GM13977 (cell line): ENCODE data around the gene TMC6.

Experiments
- DNase-seq: peaks from one replicate; pipeline ENCODE4 v3.0.0; 2012; ENCODE audit warnings: low spot score
- CTCF ChIP-seq: IDR thresholded peaks from 2 replicates; pipeline ENCODE4 v1.5.1; 2012; ENCODE audit warnings: mild to moderate bottlenecking, control low read depth; ENCODE audit not compliant: insufficient read depth; ENCODE audit errors: extremely low read depth, missing control alignments
- in situ Hi-C: fragments of 300-500 bp; cut with MboI; formaldehyde crosslinking; loops from one replicate; pipeline ENCODE4 v1.12.0; 2022; ENCODE audit warnings: low sequenced_read_pairs, low pct_unique_long_range_greater_than_20kb, mixed read lengths, inconsistent platforms; ENCODE audit not compliant: unreplicated experiment

The TMC6 gene

GRCh38 chr17:78121801-78122215, 6.7 kb downstream of the TMC6 start:
- no peak for TF ChIP-seq CTCF
- in situ Hi-C loops = no loop called here
- DNase-seq = no peak

GRCh38 chr17:78120971-78121800, 7.4 kb downstream of the TMC6 start:
- no peak for TF ChIP-seq CTCF
- in situ Hi-C loops = no loop called here
- DNase-seq = no peak

GRCh38 chr17:78120537-78120936, 8.0 kb downstream of the TMC6 start:
- DNase-seq = no peak
- no peak for TF ChIP-seq CTCF
- in situ Hi-C loops = no loop called here

GRCh38 chr17:78118801-78119241, 9.7 kb downstream of the TMC6 start:
- in situ Hi-C loops = no loop called here
- DNase-seq = no peak
- no peak for TF ChIP-seq CTCF

- in situ Hi-C loops = no loop called here
These were observed 11.3 kb downstream of the TMC6 start for GRCh38 chr17:78117027-78117981.

More at GRCh38 chr17:78117027-78117981, 11.3 kb downstream of the TMC6 start:
- no peak for DNase-seq
- TF ChIP-seq CTCF = peak; percentile 37
